ENCODE data around the gene TEX9.
"Not testable (repeated sequence)": the region's sequence is repeated elsewhere in the genome, so short reads cannot be mapped to it uniquely, and the experiment has no call there.

Gene TEX9

GRCh38 chr15:56358604-56359003 is 6.6 kb upstream of the TEX9 start:
- Histone ChIP-seq H3K4me3 (ENCODE audit: insufficient read length, low read depth) (no peak overlapping the region), H3K9ac (ENCODE audit: insufficient read length, low read depth) (no peak overlapping the region), H3K9me3 (ENCODE audit: insufficient read depth, low read length) (0 out of 2 replicates have a peak, but pooled peaks cover 3% of the 10 kb centered on the region), H3K27me3 (ENCODE audit: insufficient read depth, insufficient read length) (no peaks in the 10 kb centered on the region), H3K4me1 (ENCODE audit: insufficient read depth, insufficient read length) (no peaks in the 10 kb centered on the region), H3K36me3 (ENCODE audit: insufficient read depth, insufficient read length, low read length) (no peaks in the 10 kb centered on the region)
- no peak for DNase-seq (ENCODE audit: low read depth, low spot score)
- no peak for TF ChIP-seq ZNF274 (IDR thresholded peaks at IDR 0.05; ENCODE audit: low read depth, low read length)
- TF ChIP-seq YY1 (IDR thresholded peaks at IDR 0.05; ENCODE audit: insufficient read depth, insufficient read length), result no peak
- TF ChIP-seq SUZ12 (IDR thresholded peaks at IDR 0.05; ENCODE audit: extremely low read depth, insufficient read depth, insufficient read length), result no peak

- Histone ChIP-seq H3K9ac (ENCODE audit: insufficient read length, low read depth) (no peak overlapping the region), H3K9me3 (ENCODE audit: insufficient read depth, low read length) (0 out of 2 replicates have a peak, but pooled peaks cover 3% of the 10 kb centered on the region), H3K4me3 (ENCODE audit: insufficient read length, low read depth) (no peak overlapping the region), H3K27me3 (ENCODE audit: insufficient read depth, insufficient read length) (no peaks in the 10 kb centered on the region), H3K36me3 (ENCODE audit: insufficient read depth, insufficient read length, low read length) (no peaks in the 10 kb centered on the region), H3K4me1 (ENCODE audit: insufficient read depth, insufficient read length) (no peaks in the 10 kb centered on the region)
- TF ChIP-seq ZNF274 (IDR thresholded peaks at IDR 0.05; ENCODE audit: low read depth, low read length) (no peak), YY1 (IDR thresholded peaks at IDR 0.05; ENCODE audit: insufficient read depth, insufficient read length) (no peak), SUZ12 (IDR thresholded peaks at IDR 0.05; ENCODE audit: extremely low read depth, insufficient read depth, insufficient read length) (no peak)
- no peak for DNase-seq (ENCODE audit: low read depth, low spot score)
These were observed 3.2 kb upstream of the TEX9 start for GRCh38 chr15:56361987-56362386.

- Histone ChIP-seq H3K9me3 (ENCODE audit: insufficient read depth, low read length) (0 out of 2 replicates have a peak, but pooled peaks cover 3% of the 10 kb centered on the region), H3K9ac (ENCODE audit: insufficient read length, low read depth) (peak overlapping the region; percentile 81), H3K27me3 (ENCODE audit: insufficient read depth, insufficient read length) (no peaks in the 10 kb centered on the region), H3K4me1 (ENCODE audit: insufficient read depth, insufficient read length) (no peaks in the 10 kb centered on the region), H3K4me3 (ENCODE audit: insufficient read length, low read depth) (peak overlapping the region; percentile 74), H3K36me3 (ENCODE audit: insufficient read depth, insufficient read length, low read length) (no peaks in the 10 kb centered on the region)
- TF ChIP-seq YY1 (IDR thresholded peaks at IDR 0.05; ENCODE audit: insufficient read depth, insufficient read length) (no peak), SUZ12 (IDR thresholded peaks at IDR 0.05; ENCODE audit: extremely low read depth, insufficient read depth, insufficient read length) (no peak), ZNF274 (IDR thresholded peaks at IDR 0.05; ENCODE audit: low read depth, low read length) (no peak)
- no peak for DNase-seq (ENCODE audit: low read depth, low spot score)
These were observed 985 bp downstream of the TEX9 start for GRCh38 chr15:56366211-56366610.

DNA sequence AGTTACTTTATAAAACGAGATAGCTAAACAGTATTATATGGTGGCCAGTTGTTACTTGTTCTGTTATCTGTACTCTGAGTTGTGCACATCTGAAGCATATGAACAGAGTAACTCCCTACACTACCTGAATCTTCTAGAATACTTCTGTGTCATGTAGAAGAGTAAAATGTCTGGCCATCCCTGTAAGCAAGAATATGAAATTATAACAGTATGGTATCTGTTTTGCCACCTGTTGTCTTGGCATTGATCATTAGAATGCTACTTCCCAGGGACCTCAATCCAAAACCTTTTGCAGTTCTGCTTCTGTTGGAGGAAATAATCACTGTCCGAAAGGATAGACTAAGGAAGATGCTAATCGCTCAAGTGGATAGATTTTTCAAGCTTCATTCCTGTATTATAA is 1.9 kb downstream of the TEX9 start:
- no peak for DNase-seq (ENCODE audit: low read depth, low spot score)
- Histone ChIP-seq H3K4me1 (ENCODE audit: insufficient read depth, insufficient read length) (no peaks in the 10 kb centered on the region), H3K27me3 (ENCODE audit: insufficient read depth, insufficient read length) (no peaks in the 10 kb centered on the region), H3K9ac (ENCODE audit: insufficient read length, low read depth) (no peak overlapping the region), H3K4me3 (ENCODE audit: insufficient read length, low read depth) (no peak overlapping the region), H3K9me3 (ENCODE audit: insufficient read depth, low read length) (0 out of 2 replicates have a peak, but pooled peaks cover under 1% of the 10 kb centered on the region), H3K36me3 (ENCODE audit: insufficient read depth, insufficient read length, low read length) (no peaks in the 10 kb centered on the region)
- TF ChIP-seq SUZ12 (IDR thresholded peaks at IDR 0.05; ENCODE audit: extremely low read depth, insufficient read depth, insufficient read length) (no peak), YY1 (IDR thresholded peaks at IDR 0.05; ENCODE audit: insufficient read depth, insufficient read length) (no peak), ZNF274 (IDR thresholded peaks at IDR 0.05; ENCODE audit: low read depth, low read length) (no peak)

GRCh38 chr15:56369234-56369633 is 4.0 kb downstream of the TEX9 start:
- DNase-seq (ENCODE audit: low read depth, low spot score), result no peak
- no peaks in the 10 kb centered on the region for H3K27me3 ChIP-seq (ENCODE audit: insufficient read depth, insufficient read length)
- no peak overlapping the region for H3K9ac ChIP-seq (ENCODE audit: insufficient read length, low read depth)
- H3K36me3 ChIP-seq (ENCODE audit: insufficient read depth, insufficient read length, low read length), result no peaks in the 10 kb centered on the region
- no peaks in the 10 kb centered on the region for H3K4me1 ChIP-seq (ENCODE audit: insufficient read depth, insufficient read length)
- no peaks in the 10 kb centered on the region for H3K9me3 ChIP-seq (ENCODE audit: insufficient read depth, low read length)
- no peak overlapping the region for H3K4me3 ChIP-seq (ENCODE audit: insufficient read length, low read depth)
- TF ChIP-seq ZNF274 (IDR thresholded peaks at IDR 0.05; ENCODE audit: low read depth, low read length) (no peak), YY1 (IDR thresholded peaks at IDR 0.05; ENCODE audit: insufficient read depth, insufficient read length) (no peak), SUZ12 (IDR thresholded peaks at IDR 0.05; ENCODE audit: extremely low read depth, insufficient read depth, insufficient read length) (no peak)

GRCh38 chr15:56371495-56372147 is 6.4 kb downstream of the TEX9 start:
- Histone ChIP-seq H3K9me3 (ENCODE audit: insufficient read depth, low read length) (no peaks in the 10 kb centered on the region), H3K9ac (ENCODE audit: insufficient read length, low read depth) (no peak overlapping the region), H3K4me3 (ENCODE audit: insufficient read length, low read depth) (no peak overlapping the region), H3K27me3 (ENCODE audit: insufficient read depth, insufficient read length) (no peaks in the 10 kb centered on the region), H3K4me1 (ENCODE audit: insufficient read depth, insufficient read length) (no peaks in the 10 kb centered on the region), H3K36me3 (ENCODE audit: insufficient read depth, insufficient read length, low read length) (no peaks in the 10 kb centered on the region)
- TF ChIP-seq SUZ12 (IDR thresholded peaks at IDR 0.05; ENCODE audit: extremely low read depth, insufficient read depth, insufficient read length) (no peak), YY1 (IDR thresholded peaks at IDR 0.05; ENCODE audit: insufficient read depth, insufficient read length) (no peak), ZNF274 (IDR thresholded peaks at IDR 0.05; ENCODE audit: low read depth, low read length) (no peak)
- DNase-seq (ENCODE audit: low read depth, low spot score), result no peak

GRCh38 chr15:56374693-56375092 is 9.5 kb downstream of the TEX9 start:
- not testable (repeated sequence) for DNase-seq (ENCODE audit: low read depth, low spot score); H3K4me1 ChIP-seq (ENCODE audit: insufficient read depth, insufficient read length)

GRCh38 chr15:56377822-56378221 is 12.6 kb downstream of the TEX9 start:
- DNase-seq (ENCODE audit: low read depth, low spot score); H3K4me3 ChIP-seq (ENCODE audit: insufficient read length, low read depth); H3K9ac ChIP-seq (ENCODE audit: insufficient read length, low read depth); H3K36me3 ChIP-seq (ENCODE audit: insufficient read depth, insufficient read length, low read length); H3K4me1 ChIP-seq (ENCODE audit: insufficient read depth, insufficient read length); H3K27me3 ChIP-seq (ENCODE audit: insufficient read depth, insufficient read length); H3K9me3 ChIP-seq (ENCODE audit: insufficient read depth, low read length): not testable (repeated sequence)

More at GRCh38 chr15:56374693-56375092, 9.5 kb downstream of the TEX9 start:
- H3K27me3 ChIP-seq (ENCODE audit: insufficient read depth, insufficient read length); H3K9ac ChIP-seq (ENCODE audit: insufficient read length, low read depth); H3K4me3 ChIP-seq (ENCODE audit: insufficient read length, low read depth); H3K9me3 ChIP-seq (ENCODE audit: insufficient read depth, low read length); H3K36me3 ChIP-seq (ENCODE audit: insufficient read depth, insufficient read length, low read length): not testable (repeated sequence)

Data from NT2/D1 (cell line).